GM18511 (cell line): ENCODE measurements around the gene NUDT22.

Experiments used
- ATAC-seq: cut with Tn5 transposase; IDR thresholded peaks from one replicate; pipeline ENCODE4 v1.9.1; 2021; ENCODE audit warnings: mild to moderate bottlenecking, moderate library complexity; ENCODE audit not compliant: unreplicated experiment

NUDT22 gene

DNA sequence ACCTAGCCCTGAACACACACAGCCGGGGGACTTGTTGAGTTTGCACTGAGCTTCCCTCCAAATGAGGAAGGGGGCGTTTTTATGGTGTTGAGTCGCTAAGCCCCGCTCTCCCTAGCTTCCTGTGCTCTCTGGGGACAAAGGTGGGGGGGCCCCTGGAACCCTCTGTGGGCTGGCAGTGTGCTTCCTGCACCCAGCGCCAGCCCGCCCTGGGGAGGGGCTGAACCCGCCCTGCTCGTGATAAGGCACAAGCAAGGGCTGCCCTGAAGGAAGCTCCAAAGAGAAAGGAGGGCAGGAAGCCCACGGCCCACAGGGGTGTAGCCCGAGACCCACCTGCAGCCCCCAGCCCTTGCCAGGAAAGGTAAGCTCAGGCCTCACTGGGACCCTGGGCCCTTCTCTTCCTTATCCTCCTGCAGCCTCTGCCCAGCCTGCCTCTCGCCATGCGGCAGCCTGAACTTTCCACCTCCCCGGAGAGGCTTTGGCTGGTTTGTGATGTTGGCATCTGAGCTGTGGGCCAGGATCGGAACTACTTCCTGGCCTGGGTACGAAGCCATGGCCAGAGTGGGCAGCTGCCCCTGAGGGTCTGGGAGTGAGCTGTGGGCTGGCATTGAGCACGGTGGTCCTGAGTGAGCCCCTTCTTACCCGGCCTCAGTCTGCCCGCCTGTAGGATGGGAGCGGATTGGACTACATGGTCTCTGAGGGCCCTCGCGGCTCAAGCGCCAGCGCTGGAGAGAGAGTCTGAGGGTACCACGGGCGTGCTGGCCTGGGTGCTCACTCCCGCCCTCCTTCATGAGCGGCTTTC, 19.4 kb upstream of the NUDT22 start, which contains the start of gene FERMT3:
TSS of gene FERMT3 (plus strand) at position 265 of the 799 bp plus-strand sequence. CDS start 644 bp downstream, outside the sequence.
- peak; percentile 57 for ATAC-seq

GRCh38 chr11:64207256-64208085, 18.6 kb upstream of the NUDT22 start:
- peak; percentile 75 for ATAC-seq

GRCh38 chr11:64208086-64208795, 17.8 kb upstream of the NUDT22 start:
- ATAC-seq, result no peak

- no peak for ATAC-seq
These were observed 17.1 kb upstream of the NUDT22 start for GRCh38 chr11:64208796-64209562.

GRCh38 chr11:64209563-64209843, 16.6 kb upstream of the NUDT22 start:
- ATAC-seq, result no peak

DNA sequence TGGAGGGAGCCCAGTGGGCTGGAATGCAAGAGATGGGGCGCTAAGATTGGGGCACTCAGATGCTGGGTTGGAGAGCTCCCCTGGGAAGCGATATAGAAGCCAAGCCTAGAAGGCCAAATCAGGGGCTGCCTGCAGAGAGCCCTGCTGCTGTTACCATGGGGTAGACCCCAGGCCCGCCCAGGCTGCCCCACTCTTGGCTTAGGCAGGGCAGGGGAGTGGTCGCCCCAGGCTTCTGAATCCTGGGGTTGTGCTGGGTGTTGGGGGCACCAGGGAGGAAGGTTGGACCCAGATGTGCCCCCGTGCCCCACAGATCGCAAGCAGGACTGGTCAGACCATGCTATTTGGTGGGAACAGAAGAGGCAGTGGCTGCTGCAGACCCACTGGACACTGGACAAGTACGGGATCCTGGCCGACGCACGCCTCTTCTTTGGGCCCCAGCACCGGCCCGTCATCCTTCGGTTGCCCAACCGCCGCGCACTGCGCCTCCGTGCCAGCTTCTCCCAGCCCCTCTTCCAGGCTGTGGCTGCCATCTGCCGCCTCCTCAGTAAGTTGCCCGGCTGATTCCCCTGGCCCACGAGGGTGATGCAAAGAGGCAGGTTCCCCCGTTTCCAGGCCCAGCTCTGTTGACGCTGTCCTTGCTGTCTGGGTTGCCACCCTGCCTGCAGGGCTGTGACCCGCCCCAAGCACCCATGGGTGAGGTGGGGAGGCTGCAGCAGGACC, 15.6 kb upstream of the NUDT22 start:
- no peak for ATAC-seq

GRCh38 chr11:64211181-64211872, 14.7 kb upstream of the NUDT22 start:
- no peak for ATAC-seq

DNA sequence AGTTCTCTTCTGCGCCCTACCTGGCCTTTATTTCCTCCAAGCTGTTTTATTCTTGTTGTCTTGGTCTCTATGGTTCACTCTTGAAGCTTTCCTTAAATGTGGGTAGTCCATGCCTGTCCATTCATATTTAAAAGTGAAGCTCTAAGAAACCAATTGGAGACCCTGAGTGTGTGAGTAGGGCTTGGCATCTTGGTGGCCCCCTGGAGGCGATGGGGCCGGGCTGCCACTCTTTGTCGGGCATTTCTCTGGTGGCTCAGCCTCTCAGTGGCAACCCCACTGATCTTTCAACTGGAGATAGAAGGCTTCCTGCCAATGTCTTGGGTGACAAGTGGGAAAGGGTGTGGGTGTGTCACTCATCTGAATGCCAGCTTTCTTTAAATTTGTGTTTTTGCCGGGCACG, 9.2 kb upstream of the NUDT22 start:
- ATAC-seq, result no peak

DNA sequence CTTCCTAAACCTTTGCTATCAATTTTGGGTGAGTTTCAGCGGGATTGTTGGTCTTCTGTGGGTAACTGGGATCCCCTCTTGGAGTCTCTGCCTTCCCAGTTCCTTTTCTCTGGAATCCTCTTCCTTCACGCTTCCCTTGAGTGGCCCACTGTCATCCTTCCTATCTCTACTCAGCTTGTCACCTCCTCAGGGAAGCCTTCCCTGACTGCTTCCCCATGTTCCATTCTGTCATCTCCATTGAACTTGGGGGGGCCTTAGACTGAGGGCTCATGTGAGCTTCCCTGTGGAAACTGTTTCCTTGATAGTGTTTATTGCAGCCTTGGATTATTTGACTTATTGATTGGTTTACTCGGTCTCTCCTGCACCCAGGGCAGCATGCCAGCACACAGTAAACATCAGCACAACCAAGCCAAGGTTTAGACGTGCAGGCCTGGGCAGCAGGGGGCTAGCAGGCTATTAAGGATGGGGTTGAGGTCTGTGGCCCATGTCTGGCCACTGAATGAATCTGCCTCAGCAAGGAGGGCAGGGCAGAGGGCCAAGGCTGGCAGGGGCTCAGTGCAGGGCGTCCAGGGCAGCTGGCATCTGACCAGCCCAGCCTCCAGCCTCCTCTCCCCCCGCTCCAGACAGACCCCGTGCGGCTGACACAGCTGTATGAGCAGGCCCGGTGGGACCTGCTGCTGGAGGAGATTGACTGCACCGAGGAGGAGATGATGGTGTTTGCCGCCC, 7.3 kb upstream of the NUDT22 start:
- ATAC-seq, result no peak

DNA sequence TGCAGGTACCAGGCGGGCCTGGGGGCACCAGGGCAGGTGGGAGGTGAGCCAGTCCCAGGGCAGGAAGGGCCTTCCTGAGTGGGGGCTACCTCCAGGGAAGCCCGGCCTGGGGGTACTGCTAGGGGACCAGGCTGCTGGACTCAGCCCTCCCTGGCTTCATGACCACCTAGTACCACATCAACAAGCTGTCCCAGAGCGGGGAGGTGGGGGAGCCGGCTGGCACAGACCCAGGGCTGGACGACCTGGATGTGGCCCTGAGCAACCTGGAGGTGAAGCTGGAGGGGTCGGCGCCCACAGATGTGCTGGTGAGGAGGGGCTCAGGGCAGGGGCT, 6.8 kb upstream of the NUDT22 start:
- no peak for ATAC-seq

GRCh38 chr11:64219755-64220154, 6.3 kb upstream of the NUDT22 start:
- ATAC-seq, result no peak

- no peak for ATAC-seq
These were observed 5.8 kb upstream of the NUDT22 start for GRCh38 chr11:64220271-64220670.

- no peak for ATAC-seq
These were observed 5.3 kb upstream of the NUDT22 start for GRCh38 chr11:64220798-64221197.

DNA sequence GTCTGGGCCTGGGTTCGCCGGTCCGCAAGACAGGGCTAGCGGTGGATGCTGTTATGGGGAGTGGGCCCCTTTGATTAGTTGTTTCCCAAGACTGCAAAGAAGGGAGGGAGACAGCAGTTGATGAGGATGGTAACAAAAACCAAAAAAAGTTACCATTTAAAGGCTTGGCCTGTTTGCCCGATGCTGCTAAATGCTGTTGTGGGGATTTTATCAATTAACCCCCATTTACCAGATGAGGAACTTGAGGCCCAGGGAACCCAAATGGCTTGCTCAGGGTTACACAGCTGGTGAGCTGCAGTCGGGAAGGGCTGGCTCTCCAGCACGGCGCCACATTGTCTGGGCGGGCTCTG, 3.4 kb upstream of the NUDT22 start:
- ATAC-seq, result no peak

- no peak for ATAC-seq
These were observed 2.9 kb upstream of the NUDT22 start for GRCh38 chr11:64223001-64223651.

DNA sequence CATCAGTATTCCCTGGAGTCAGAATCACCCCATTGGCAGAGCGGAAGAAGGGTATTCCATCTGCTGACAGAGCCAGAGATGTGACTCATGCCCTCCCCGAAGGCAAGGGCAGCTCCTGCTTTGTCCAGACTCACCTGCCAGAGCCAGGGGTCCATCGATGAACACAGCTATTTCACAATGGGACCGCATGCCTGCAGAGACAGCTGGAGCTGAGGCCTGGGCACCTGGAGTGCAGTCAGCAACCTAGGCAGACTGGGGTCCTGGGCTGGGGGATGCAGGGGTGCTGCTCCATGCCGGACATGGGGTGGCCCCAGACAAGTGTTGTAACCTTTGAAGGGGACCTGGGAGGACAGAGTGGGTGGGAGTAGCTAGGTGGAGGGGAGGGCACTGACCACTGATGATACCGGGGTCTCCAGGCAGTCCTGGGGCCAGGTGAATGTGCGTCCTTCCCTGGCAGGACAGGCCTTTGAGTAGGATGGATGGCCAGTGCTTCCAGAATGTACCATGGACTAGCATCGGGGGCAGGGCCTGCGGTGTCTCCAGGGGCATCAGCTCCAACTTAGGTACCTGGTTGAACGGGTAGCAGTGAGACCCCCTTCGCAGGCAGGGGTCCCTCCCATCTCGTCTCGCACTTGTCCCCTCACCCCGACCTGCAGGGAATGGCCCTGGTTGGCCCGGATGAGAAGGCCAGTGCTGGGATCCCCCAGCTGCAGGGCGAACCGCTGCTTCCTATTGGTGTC, 1.8 kb upstream of the NUDT22 start:
- no peak for ATAC-seq

GRCh38 chr11:64224891-64225607, 1.0 kb upstream of the NUDT22 start:
- no peak for ATAC-seq
